NCI-H2227 (cell line): ENCODE measurements around the gene LYSMD1.
A peak's percentile ranks its signal among the peaks of the same experiment; 100 is the strongest.
"Not testable (repeated sequence)": the region's sequence is repeated elsewhere in the genome, so short reads cannot be mapped to it uniquely, and the experiment has no call there.

ENCODE experiments used
- DNase-seq: peaks from one replicate; lab custom pipeline; 2025; ENCODE audit not compliant: unreplicated experiment; lab: John Stamatoyannopoulos, UW

The LYSMD1 gene, protein sequence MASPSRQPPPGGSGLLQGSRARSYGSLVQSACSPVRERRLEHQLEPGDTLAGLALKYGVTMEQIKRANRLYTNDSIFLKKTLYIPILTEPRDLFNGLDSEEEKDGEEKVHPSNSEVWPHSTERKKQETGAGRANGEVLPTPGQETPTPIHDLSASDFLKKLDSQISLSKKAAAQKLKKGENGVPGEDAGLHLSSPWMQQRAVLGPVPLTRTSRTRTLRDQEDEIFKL

DNA sequence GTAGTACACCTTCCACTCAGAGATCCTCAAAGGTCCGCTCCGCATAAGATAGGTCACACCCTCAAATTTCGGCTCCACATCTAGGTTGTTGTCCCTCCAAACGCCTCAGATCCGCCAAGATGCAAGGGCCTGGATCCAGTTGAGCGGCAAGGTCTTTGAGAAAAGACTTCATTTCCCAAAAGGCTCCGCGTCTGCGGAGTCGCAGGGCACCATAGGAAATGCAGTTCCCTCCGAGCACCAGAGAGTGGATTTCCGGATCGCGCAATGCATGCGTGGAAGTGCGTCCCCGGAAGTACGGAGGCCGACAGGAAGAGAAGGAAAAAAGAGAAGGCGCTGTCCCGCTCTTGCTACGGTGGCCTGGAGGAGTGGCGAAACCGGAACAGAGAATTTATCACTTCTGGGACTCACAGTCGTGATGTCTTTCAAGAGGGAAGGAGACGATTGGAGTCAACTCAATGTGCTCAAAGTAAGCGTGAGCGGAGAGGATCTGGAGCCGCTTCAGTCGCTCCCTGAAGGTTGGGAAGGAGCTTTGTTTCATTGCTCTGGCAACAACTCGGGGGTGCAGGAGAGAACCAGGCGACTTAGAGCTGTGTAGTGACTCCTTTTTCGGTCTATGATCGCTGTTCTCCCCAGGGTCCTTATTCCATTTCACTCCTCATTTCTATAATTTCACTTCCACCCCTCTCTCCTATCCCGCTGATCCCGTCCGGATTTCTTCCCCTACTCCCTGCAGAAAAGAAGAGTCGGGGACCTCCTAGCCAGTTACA lies at the start of gene LYSMD1, which contains the start of gene SCNM1:
Gene LYSMD1 (minus strand): TSS at position 165 of the 767 bp plus-strand sequence. CDS start 644 bp downstream, outside the sequence.
Gene SCNM1 (plus strand): TSS at position 407 of the 767 bp plus-strand sequence. CDS start 9 bp downstream, at position 416.
- DNase-seq: peak; percentile 99

DNA sequence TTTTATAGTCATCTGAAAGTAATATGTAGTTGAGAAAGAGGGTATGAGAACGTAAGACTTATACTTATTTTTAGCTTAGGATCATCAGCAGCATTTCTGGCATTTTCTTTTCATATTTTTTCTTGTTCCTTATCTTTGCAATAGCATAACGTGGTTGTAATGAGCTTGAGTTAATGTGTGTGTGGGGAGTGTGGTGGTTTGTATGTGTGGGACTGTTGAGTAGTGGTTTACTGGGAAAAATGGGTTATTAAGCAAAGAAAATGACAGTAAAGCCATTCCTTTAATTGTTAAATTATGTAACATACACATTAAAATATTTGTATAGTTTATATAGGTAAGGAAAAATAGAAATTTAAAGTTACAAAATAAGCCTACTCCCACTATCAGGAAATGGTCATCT lies 47.9 kb upstream of the LYSMD1 start:
- DNase-seq: no peak

DNA sequence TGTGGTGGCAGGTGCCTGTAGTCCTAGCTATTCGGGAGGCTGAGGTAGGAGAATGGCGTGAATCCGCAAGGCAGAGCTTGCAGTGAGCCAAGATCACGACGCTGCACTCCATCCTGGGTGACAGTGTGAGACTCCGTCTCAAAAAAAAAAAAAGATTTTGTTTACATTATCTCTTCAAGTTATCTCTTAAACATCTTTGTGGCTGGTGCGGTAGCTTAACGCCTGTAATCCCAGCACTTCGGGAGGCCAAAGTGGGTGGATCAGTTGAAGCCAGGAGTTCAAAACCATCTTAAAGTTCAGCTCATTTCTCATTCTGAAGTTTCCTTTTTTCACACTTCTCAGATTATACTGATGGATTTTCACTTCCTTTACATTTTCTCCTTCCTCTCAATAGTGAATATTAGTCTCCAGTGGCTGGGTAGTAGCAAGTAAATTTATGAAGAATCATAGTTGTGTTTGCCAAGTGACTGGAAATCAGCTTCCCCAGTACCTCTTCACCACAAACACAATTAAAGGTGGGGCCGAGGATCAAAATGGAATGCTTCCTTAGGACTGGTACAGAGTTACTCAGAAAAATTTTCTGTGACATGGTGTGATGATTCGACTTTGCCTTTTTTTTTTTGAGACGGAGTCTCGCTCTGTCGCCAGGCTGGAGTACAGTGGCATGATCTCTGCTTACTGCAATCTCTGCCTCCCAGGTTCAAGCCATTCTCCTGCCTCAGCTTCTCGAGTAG lies 46.4 kb upstream of the LYSMD1 start:
- DNase-seq: no peak

DNA sequence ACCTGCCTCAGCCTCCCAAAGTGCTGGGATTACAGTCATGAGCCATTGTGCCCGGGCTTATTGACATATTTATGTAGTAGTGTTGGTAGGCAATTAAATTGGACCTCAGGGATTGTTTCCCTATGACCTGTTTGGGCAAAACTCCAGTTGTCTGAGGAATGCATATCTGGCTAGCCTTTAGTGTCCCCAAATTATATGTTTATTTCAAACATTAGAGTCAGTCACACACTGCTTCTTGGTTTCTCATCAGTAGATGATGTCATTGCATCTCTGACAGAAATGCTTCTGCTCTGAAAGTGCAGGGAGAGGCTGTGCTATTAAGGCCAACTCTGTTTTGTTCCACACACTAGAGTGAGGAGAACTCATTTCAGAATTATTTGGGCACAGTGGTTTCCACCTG lies 45.1 kb upstream of the LYSMD1 start:
- peak; percentile 18 for DNase-seq

DNA sequence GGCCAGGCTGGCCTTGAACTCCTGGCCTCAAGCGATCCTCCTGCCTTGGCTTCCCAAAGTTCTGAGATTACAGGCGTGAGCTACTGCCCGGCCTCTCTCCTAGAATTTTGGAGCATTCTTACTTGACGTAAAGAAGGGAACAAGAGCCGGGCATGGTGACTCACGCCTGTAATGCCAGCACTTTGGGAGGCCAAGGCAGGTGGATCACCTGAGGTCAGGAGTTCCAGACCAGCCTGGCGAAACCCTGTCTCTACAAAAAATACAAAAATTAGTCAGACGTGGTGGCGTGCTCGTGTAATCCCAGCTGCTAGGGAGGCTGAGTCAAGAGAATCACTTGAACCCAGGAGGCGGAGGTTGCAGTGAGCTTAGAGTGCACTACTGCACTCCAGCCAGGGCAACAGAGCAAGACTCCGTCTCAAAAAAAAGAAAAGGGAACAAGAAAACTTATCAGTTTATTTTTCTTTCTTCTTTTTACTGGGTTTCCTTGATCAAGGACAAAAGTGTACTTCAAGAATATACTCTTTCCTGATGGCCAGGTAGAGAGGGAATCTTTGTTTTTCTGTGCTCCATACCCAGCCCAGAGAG lies 39.8 kb upstream of the LYSMD1 start:
- not testable (repeated sequence) for DNase-seq

DNA sequence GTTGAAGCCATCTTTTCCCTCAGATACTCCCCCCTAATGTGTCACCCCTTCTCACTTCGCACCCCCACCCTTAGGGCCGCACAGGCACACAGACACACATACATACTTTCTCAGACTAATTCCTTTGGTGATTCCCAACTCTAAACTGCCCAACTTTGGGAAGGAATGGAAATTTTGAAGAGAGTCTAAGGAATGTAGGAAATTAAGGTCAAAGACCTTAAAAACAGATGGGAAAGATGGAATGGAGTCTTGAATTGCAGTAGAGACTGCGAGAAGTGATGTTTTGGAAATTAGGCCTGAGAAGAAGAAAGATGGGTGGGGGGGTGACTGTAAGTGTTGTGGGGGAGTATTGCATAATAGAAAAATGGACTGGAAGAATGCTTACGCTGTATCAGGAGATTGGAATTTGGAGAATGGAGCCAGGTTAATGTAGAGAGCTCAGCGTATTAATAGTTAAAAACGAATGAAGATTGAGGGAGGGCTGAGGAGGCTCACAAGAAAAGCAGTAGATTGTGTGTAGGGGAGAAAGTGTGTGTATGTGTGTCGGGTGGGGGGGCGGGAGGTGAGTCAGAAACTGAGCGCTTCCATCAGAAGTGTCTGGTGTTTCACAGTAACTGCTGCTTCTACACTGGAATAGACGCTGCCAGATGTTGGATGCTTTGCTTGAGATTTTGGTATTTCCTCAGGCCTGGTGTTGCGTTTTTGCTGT lies 34.3 kb upstream of the LYSMD1 start:
- DNase-seq: no peak

DNA sequence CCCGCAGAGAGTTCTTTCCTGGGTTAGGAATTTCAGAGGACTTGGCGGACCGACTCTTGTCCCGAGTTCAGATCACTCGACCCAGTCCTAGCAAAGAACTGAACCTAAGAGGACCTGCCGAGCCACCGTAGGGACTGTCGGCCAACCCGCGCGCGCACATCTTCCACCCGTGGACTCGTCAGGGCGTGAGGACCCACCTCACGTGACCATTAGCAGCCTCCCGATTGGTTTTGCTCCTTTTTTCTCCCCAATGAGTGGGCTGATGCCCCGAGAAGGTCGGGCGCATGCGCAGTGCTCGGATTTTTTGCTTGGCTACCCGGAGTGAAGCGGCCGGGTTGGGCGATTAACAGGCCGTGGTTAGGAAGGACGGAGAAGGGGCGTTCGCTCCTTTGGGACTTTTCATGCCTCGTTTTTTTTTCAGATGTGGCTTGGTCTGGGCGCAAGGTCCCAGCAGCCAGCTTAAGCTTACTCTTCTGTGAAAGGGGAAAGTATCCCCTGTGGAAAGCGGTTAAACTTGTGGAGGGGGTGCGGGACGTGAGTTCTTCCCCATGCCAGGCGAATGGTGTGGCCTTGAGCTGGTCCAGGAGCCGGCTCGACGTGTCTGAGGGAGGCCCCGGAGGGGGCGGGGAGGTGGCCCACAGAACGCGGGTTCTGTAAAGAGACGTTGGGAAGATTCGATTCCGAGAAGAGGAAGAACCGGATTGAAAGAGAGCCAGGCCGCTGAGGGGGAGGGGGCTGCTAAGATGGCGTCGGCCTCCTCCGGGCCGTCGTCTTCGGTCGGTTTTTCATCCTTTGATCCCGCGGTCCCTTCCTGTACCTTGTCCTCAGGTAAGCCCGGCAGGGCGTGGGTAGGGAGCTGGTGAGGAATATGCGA lies 32.8 kb upstream of the LYSMD1 start, which contains the start of gene PIP5K1A:
Gene PIP5K1A (plus strand): TSS at position 299 of the 874 bp plus-strand sequence. CDS start 445 bp downstream, at position 744.
- DNase-seq: peak; percentile 99

DNA sequence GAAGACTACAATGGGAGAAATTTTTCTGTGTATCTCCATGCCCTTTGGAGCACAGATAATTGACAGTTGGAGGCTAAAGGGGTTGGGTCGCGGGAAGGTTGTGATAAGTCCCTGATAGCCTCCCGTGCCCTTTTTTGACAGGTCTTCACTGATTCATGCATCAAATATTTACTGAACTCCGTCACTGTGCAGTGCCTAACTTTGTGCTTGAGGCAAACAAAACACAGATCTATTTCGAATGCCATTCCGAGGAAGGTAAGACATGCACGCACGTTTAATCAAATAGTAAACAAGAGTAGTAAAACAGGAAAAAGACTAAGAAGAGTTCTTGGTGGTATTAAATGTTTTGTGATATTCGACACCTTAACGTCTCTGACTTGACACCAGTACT lies 32.2 kb upstream of the LYSMD1 start:
- no peak for DNase-seq

DNA sequence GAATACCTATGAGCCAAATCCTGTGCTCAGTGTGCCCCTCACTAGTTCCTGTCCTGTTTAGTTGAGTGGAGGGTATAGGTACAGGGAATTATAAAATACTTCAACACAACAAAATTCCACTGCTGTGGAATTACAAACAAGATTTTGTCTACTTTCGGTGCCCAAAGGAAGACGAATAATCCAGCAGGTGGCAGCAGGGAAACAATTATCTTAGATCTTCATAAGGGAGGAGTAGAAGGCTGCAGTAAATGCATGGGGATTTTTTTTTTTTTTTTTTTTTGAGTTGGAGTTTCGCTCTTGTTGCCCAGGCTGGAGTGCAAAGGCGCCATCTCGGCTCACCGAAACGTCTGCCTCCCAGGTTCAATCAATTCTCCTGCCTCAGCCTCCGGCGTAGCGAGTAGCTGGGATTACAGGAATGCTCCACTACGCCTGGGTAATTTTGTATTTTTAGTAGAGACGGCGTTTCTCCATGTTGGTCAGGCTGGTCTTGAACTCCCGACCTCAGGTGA lies 30.6 kb upstream of the LYSMD1 start:
- DNase-seq: peak; percentile 88

DNA sequence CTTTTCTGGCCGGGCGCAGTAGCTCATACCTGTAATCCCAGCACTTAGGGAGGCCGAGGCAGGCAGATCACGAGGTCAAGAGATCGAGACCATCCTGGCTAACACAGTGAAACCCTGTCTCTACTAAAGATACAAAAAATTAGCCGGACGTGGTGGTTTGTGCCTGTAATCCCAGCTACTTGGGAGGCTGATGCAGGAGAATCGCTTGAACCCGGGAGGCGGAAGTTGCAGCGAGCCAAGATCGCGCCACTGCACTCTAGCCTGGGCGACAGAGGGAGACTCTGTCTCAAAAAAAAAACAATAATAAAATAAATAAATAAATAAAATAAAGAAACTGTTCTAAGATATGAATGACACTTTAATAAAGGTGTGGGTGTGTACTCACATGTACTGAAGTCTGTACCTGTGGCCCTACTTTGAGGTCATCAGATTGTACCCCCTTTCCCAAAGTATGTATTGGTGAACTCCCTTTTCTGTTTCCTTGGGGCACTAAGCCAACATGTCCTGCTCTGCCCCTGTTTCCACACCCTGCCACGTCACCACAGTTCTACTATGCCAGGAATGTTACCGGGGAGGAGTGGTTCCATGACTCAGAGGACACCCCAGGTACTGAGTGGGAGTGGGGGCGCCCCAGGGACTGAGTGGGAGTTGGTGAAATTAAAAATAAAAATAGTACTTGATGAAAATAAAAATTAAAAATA lies 29.3 kb upstream of the LYSMD1 start:
- not testable (repeated sequence) for DNase-seq

DNA sequence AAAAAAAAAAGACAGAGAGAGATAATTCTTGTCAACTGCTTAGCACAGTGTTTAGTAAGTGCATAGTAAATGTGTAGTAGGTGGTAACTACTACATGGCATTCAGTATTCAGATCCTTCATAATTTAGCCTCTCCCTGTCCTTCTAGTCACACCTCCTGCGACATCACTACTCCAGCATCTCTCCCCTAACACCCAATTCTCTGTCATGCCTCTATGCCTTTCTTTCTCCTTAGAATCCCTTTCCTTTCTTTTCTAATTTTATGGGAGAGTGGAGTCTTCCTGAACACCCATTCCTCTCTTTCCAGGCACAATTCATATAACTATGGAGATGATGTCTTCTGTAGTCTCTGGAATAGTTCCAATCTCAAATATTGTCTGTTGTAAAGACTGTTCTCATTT lies 28.2 kb upstream of the LYSMD1 start:
- no peak for DNase-seq

DNA sequence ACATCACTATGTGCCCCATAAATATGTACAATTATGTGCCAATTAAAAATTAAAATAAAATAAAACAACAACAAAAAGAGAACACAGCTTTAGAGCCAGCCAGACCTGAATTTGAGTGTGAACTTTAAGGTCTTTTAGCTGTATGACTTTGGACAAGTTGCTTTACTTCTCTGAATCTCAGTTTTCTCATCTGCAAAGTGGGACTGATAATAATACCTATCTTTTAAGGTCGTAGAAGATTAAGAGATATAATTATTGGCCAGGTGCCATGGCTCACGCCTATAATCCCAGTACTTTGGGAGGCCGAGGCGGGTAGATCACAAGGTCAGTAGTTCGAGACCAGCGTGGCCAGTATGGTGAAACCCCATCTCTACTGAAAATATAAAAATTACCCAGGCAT lies 27.6 kb upstream of the LYSMD1 start:
- no peak for DNase-seq

DNA sequence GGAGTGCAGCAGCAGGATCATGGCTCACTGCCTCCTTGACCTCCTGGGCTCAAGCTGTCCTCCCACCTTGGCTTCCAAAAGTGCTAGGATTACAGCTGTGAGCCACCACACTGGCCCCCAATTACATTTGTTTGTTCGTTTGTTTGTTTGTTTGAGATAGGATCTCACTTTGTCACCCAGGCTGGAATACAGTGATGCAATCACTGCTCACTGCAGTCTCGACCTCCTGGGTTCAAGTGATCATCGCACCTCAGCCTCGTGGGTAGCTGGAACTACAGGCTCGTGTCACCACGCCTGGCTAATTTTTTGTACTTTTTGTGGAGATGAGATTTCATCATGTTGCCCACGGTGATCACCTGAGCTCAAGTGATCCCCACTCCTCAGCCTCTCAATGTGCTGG lies 26.3 kb upstream of the LYSMD1 start:
- no peak for DNase-seq

DNA sequence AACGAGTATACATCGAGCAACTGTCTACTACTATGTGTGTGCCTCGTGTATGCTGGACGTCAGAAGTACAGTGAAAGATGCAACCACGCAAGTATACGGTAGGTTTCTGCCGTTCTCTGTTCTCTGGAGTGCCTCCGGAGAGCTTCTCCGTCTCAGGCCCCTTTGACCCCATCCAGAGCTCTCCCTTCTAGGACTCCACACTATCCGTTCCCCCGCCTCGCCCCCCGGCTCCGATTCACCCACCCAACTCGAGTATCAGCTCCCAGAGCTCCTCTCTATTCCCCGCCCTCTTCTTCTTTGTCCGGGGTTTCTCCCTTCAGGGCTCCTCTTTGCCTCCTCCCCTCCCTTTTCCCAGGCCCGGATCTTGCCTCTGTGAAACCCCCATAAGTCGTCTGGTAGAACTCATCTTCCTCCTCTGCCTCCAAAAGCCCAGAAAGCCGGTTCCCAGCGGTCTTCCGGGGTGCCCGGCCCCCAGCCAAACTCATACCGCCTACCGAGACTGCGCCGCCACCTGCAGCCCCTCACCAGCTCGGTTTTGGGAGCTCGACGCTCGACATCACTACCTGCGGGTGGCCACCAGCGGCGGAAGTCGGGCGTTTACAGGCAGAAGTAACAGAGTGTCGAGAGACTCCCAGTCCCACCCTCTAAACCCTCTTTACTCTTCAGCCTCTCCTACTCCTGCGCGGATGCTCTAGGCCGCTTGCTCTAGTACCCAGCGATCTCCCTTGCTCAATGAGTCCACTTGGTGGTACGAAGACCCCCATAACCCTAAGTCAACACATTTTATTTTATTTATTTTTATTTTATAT lies 24.1 kb upstream of the LYSMD1 start, which contains the start of gene VPS72:
Gene VPS72 (minus strand): TSS at position 561 of the 809 bp plus-strand sequence. CDS start 76 bp downstream, at position 485.
- DNase-seq: peak; percentile 95

DNA sequence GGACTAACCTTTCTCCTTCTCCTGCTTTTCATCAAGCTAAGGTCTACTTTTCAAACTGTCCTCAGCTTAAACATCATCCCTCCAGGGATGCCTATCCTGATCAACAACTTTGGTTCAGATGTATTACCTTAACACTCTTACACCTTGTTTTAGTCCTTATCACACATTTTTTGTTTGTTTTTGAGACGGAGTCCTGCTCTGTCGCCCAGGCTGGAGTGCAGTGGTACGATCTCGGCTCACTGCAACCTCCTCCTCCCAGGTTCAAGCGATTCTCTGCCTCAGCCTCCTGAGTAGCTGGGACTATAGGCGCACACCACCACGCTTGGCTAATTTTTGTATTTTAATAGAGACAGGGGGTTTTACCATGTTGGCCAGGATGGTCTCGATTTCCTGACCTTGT lies 23.0 kb upstream of the LYSMD1 start:
- DNase-seq: not testable (repeated sequence)

DNA sequence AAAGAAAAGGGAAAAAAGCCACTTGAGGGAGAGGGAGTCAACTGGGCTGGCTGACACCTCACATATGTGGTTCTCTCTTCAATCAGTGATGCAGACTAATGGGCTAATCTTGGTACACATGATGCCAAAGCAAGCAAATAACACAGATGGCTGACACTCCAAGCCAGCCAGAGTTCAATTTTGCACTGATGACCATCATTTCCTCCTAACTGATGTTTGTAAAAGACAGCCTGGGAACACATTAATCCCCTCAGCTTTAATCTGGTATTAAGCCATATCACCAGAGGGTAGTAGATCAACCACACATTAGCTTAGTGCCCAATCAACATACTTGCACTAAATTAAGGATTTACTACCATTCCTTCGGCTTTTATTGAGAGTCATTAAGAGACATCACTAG lies 21.5 kb upstream of the LYSMD1 start:
- no peak for DNase-seq

DNA sequence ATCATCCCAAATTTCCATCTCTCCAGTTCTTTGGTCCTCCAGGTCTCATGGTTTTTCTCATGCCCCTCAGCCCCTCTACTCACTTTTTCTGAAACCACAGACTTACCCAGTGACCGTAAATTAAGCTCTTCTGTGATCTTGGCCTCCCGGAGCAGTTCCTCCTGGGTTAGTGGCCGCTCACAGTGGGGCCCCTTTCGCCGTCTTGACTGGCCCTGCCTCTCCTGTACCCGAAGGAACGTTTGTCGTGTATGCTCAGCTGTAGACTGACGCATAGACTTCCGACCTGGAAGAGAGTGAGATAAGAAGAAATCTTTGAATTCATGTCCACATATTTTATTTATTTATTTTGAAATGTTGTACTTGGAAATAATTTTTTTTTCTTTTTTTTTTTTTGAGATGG lies 18.5 kb upstream of the LYSMD1 start:
- no peak for DNase-seq

DNA sequence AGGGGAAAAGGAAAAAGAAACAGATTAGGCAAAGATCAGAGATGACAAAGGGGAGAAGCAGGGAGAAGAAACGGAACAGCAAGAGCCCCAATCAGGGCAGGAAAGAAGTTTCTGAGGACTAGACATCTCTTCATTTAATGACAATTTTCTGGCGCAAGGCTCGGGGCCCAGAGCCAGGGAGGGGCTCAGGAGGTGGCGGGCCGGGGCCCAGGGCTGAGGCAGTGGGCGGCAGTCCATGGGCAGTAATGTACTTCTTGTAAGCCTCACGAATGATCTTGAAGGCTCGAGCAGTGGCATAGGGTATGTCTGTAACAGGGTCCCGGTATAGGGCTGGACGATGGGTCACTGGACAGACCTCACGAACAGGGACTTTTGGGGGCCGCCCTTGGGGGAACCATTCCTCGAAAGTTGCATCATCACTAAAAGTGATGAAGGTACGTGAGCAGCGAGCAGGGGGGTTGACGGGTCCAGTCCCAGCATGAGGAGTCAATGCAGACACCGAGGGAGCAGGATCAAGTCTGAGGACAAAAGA lies 10.9 kb upstream of the LYSMD1 start:
- DNase-seq: no peak
